UCSD-AML1 (cell line): Measurements from ENCODE around the gene CNNM3.

Experiments used
- DNase-seq: peaks from one replicate; lab custom pipeline; 2025; ENCODE audit not compliant: unreplicated experiment; lab: John Stamatoyannopoulos, UW

Gene CNNM3

GRCh38 chr2:96874198-96874831 lies 58.2 kb downstream of the CNNM3 start:
- no peak for DNase-seq

- DNase-seq = no peak
Observed at GRCh38 chr2:96875498-96876268, 59.6 kb downstream of the CNNM3 start.

DNA sequence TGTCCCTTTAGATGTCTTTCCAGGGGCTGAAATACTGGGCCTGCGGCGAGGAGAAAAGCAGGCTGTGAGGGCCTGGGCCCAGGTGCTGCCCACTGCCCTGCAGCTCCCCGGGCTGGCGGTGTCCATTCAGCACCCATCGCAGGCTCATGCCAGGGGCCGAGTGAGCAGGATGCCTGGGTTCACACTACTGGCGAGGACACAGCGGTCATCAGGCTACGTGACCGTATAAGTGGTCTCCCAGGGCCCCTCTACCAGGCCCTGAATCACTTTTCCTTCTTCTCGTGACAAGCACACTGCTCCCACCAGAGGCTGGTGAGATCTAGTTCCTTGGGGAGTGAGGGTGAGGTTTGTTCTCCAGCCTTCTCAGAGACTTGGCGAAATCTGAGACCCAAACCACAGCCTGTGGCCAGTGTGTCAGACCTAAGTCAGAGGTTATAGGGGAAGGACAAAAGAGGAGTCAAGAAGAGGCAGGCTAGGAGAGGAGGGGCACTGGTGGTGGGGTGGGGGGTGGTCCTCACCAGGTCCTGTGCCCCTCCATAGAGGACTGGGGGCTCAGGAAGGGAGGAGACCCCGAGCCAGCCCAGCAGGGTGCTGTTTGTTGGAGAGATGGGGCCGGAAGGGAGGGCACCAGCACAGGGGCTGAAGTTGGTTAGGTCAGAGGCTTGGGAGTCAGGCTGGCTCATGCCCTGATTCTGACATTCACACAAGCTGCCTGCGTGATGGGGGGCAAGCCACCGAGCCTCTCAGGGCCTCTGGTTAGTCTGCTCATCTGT lies 60.4 kb downstream of the CNNM3 start:
- no peak for DNase-seq

DNA sequence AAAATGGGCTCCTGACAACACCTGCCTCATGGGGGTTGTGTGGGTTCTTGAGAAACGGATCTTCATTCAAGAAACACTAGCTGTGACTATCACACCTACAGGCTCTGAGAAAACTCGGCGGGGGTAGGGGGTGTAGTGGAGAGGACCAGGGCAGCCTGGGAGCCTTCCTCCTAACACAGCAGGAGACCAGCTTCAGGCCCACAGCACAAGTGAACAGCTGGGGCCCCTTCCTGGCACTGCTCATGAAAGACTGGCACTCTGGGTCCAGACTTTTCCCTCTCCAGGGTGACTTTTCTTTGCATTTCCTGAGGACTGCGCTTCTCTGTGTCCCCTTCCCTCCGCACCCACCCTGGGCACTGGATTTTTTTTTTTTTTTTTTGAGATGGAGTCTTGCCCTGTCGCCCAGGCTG lies 61.0 kb downstream of the CNNM3 start:
- no peak for DNase-seq

GRCh38 chr2:96877631-96878092 lies 61.6 kb downstream of the CNNM3 start:
- no peak for DNase-seq

DNA sequence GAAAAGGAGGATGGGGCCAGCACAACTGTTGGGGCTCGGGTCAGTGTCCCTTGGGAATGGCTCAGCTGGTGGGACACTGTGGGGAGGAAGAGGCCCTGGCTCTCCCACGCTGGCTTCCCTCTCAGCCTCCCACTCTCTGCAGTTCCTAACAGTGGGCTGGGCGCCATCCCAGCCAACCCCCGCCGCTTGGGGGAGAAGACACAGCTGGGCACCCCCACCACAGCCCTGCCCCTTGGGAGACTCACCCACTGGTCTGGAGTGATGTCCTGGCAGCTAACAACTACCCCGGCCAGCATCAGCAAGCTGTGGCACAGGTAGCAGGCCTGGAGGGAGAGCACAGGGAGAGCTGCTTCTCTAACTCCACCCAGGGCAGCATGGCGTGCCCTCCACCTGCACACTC lies 62.1 kb downstream of the CNNM3 start:
- no peak for DNase-seq

DNA sequence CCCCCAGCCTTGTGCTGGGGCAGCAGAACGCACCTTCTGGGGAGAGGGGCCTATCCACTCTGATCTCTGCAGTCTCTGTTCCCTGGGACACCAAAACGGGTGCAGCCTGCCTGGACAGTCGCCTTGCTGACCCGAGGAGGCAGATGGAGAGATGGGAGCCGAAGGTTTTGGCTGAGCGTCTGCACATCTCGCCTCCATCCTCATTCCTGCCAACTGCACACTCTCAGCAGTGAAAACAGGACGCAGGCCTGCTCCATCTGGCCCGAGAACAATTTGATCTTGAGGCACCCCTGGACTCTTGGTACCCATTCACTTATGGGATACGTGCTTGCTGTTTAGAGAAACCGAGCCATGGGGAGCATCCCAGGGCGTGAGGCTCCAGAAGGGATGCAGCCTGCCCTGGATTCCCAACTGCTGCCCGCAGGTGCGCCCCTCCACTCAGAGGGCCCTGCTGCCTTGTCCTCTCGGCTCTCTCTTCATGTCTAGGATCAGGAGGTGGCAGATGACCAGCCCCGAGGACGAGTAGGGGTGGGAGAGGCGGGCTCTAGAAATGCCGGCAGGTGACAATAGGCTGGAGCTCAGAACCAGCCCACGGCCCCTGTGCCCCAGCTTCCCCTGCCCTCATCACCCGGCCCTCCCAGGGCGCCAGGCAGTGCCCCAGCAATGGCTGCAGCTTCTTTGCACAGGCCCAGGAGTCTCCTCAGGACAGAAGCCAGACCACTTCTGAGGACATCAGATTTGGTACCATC lies 62.9 kb downstream of the CNNM3 start:
- no peak for DNase-seq

DNA sequence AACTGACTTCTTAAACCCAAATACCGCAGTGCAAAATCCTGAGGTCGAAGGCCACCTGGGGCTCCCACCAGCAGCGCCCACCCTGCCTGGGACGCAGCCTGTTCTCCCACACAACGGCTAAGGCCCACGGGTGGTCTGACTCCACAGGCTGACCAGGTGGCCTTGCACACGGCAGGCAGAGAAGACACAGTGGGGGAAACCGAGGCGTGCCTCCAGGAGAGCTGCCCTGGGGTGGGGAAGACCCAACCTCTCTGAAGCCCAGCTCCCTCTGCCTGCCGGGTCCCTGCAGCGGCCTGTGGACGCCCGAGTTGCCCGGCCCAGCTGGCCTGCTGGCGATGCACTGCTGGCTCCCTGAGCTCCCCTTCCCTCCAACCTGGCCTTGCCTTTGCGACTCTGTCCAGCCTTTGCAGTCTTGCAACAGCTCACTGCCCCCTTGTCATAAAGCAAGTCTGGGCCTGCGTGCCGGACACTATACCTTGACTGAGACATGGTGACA lies 63.5 kb downstream of the CNNM3 start:
- DNase-seq = no peak

GRCh38 chr2:96880891-96881273 lies 64.8 kb downstream of the CNNM3 start:
- no peak for DNase-seq

- DNase-seq = no peak
Observed at GRCh38 chr2:96881349-96882195, 65.5 kb downstream of the CNNM3 start.

GRCh38 chr2:96882230-96882629 lies 66.2 kb downstream of the CNNM3 start:
- no peak for DNase-seq

DNA sequence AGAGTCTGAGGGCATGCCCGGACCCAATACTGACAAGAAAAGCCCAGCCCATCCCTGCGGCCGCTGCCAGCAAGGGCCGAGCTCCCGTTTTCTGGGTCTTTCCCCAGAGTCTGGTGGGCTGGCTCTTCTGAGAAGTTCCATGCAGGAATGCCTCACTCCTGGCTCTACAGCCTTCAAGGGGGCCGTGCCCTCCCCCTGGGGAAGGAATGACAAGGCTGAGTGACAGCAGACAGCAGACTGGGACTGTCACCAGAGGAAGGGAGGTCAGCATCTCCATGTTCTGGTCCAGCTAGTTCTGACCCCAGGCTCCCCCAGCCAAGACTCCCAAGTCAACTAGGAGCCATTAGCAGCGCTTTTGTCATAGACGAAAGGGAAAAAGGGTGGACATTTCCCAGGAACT lies 66.8 kb downstream of the CNNM3 start:
- DNase-seq = no peak

- no peak for DNase-seq
Observed at GRCh38 chr2:96883306-96883705, 67.2 kb downstream of the CNNM3 start.
